Nephron progenitor cell (in vitro differentiated cells): ENCODE measurements around the gene EEFSEC.

ENCODE experiments used
- DNase-seq: peaks from one replicate; pipeline ENCODE4 v3.0.0; 2021
- H3K27ac Mint-ChIP-seq: 2 replicates; pipeline ENCODE4 v1.8.0; 2021; ENCODE audit warnings: mild to moderate bottlenecking, moderate library complexity, mixed read lengths
- H3K27me3 Mint-ChIP-seq: 2 replicates; pipeline ENCODE4 v1.8.0; 2021; ENCODE audit warnings: mild to moderate bottlenecking, low read depth, mixed read lengths; ENCODE audit not compliant: poor library complexity
- H3K36me3 Mint-ChIP-seq: 2 replicates; pipeline ENCODE4 v1.8.0; 2021; ENCODE audit warnings: low read depth, mixed read lengths
- H3K4me1 Mint-ChIP-seq: 2 replicates; pipeline ENCODE4 v1.8.0; 2021; ENCODE audit warnings: mixed read lengths
- H3K4me3 Mint-ChIP-seq: 2 replicates; pipeline ENCODE4 v1.8.0; 2021; ENCODE audit warnings: mild to moderate bottlenecking, moderate library complexity, mixed read lengths
- H3K9me3 Mint-ChIP-seq: 2 replicates; pipeline ENCODE4 v1.8.0; 2021; ENCODE audit warnings: mild to moderate bottlenecking, moderate library complexity, mixed read lengths
- CTCF ChIP-seq: fragments of 200-600 bp; sonication (generic); IDR thresholded peaks from 2 replicates; pipeline ENCODE4 v1.5.0; 2021; ENCODE audit warnings: antibody characterized with exemption

The EEFSEC gene

DNA sequence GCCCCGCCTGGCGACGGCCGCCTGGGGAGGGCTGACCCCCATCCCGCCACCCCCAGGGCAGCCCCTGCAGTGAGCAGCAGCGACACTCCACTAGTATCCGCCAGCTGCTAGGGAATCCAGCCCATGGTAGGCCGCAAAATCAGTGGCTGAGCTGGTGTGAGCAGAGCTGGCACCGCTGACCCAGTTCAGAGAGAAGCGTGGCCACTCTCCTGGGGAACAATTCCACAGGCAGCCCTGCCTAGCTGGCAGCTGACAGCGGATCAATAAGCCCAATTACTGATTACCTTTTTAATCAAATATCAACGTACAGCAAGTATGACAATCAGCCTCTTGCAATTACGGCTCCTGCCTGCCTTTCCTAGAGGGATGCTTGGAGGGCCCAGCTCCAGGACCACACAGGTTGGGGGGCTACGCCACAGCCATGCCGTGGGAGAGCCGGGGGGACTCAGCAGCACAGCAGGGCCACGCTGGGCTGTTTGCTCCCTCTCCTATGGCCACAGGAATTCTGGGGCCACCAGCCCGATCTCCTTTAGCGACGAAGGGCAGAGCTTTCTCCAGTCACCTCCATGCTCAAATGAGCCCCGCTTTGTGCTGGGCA, 299.5 kb downstream of the EEFSEC start:
- DNase-seq, result no peak
- peaks cover 10% of the 10 kb centered on the region for H3K4me1 Mint-ChIP-seq
- peaks cover 4% of the 10 kb centered on the region for H3K9me3 Mint-ChIP-seq
- peaks cover 56% of the 10 kb centered on the region for H3K27me3 Mint-ChIP-seq
- TF ChIP-seq CTCF, result no peak
- H3K4me3 Mint-ChIP-seq, result no peak overlapping the region
- H3K36me3 Mint-ChIP-seq, result no peaks in the 10 kb centered on the region
- no peak overlapping the region for H3K27ac Mint-ChIP-seq

DNA sequence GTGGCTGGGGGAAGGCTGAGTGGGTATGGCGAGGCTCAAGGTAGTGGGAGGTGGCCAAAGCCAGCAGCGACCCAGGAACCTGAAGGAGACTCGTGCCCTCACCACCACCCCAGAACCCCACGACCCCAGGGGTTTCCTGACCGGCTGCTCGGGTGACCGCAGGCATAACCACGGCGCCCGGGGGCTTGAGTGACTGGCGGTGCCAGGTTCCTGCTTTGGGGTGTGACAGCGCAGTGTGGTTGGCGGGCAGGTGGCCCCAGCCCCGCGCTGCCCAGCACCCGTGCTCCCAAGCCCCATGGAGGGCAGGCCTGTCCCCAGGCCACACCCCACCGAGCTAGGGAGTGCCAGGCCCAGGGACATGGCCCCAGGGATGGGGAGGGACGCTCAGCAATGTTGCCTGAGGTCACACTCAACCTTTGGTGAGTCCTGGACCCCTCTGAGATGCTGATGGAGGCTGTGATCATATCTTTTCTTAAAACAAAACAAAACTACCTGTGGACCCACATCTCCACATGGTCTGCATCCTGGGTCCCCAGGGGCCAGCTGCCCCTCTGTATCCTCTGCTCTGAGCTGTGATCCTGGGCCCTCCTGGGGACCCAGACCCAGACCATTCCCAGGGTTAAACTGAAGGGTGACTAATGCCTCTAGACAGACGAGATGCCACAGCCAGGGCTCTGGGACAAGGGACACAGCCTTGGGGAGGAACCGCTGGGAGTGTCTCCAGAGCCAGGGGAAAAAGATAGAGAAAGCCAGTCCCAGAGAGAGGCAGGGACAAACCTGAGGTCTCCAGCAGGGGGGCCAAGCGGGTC, 300.4 kb downstream of the EEFSEC start:
- Mint-ChIP-seq H3K36me3 (no peaks in the 10 kb centered on the region), H3K4me3 (no peak overlapping the region), H3K9me3 (peaks cover under 1% of the 10 kb centered on the region), H3K27me3 (peaks cover 54% of the 10 kb centered on the region), H3K4me1 (peaks cover 15% of the 10 kb centered on the region), H3K27ac (no peak overlapping the region)
- DNase-seq, result no peak
- no peak for TF ChIP-seq CTCF

- Mint-ChIP-seq H3K27me3 (peaks cover 55% of the 10 kb centered on the region), H3K27ac (no peak overlapping the region), H3K36me3 (no peaks in the 10 kb centered on the region), H3K4me1 (peaks cover 15% of the 10 kb centered on the region), H3K4me3 (no peak overlapping the region), H3K9me3 (no peaks in the 10 kb centered on the region)
- TF ChIP-seq CTCF, result no peak
- no peak for DNase-seq
These were observed 301.0 kb downstream of the EEFSEC start for GRCh38 chr3:128454310-128454618.

DNA sequence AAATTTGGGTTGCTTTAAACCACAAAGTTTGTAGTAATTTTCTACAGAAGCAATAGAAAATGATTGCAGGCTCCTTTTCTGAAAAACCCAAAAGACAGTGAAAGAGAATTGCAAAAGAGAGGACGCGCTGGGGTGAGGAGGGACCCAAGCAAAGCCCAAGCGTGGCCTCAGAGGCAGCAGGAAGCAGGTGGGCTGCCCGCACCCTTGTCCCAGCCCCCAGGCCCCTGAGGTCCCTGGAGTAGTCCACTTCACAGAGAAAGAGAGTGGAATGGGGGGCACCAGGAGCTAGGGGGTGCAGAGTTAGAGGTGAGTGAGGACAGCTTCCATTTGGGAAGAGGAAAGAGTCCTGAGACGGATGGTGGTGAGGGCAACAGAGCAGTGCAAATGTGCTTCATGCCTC, 301.8 kb downstream of the EEFSEC start:
- no peaks in the 10 kb centered on the region for H3K9me3 Mint-ChIP-seq
- no peaks in the 10 kb centered on the region for H3K36me3 Mint-ChIP-seq
- H3K27ac Mint-ChIP-seq, result no peak overlapping the region
- H3K4me1 Mint-ChIP-seq, result peaks cover 15% of the 10 kb centered on the region
- peaks cover 52% of the 10 kb centered on the region for H3K27me3 Mint-ChIP-seq
- no peak overlapping the region for H3K4me3 Mint-ChIP-seq
- TF ChIP-seq CTCF, result no peak
- DNase-seq, result no peak

DNA sequence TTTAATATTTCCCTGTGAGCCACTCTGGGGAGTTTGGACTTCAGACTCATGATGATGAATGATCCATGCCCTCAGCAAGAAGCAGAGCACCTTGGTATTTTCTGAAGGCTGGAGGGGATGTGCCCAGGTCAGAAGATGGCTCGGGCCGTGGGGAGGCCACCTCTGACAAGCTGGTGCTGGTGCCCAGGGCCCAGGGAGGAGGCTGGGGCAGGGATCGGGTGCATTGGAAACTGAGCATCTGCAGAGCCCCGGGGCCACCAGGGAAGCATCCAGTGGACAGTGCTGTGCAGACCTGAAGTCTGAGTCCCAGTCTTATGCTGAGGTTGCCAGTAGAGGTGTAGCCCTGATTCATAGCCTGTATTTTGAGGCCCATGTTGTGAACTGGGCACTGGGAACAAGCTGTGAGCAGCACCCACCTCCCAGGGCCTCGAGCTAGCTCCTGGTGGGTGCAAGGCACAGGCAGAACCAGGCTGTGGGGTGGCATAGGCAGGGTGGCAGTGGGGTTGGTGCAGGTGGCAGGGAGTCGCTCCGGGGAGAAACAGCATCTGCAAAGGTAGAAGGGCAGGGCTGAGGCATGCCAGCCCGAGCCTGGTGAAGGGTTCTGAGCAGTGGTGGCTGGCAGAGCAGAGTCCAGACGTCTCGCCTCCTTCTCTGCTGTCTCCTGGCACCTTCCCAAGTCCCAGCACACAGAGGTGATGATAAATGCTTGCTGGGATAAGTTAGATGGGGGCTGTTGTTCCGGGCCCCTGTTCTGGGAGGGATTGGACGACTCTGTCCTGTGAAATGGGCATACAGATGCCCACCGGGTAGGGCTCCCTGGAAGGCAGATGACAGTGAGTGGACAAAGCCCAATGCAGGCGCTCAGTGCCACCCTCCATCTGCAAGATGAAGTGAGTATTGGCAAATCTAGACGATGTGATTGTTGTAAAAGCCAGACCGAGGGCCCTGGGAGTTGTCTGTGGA, 302.8 kb downstream of the EEFSEC start:
- no peaks in the 10 kb centered on the region for H3K9me3 Mint-ChIP-seq

More for the DNA sequence above, 302.8 kb downstream of the EEFSEC start:
- peaks cover 50% of the 10 kb centered on the region for H3K27me3 Mint-ChIP-seq
- no peak overlapping the region for H3K27ac Mint-ChIP-seq
- no peak for TF ChIP-seq CTCF
- H3K36me3 Mint-ChIP-seq, result no peaks in the 10 kb centered on the region
- H3K4me3 Mint-ChIP-seq, result no peak overlapping the region
- H3K4me1 Mint-ChIP-seq, result peaks cover 15% of the 10 kb centered on the region
- DNase-seq, result no peak
